HepG2 (cell line): Measurements from ENCODE around the gene HTRA2. TPM values are rescaled to one million over a fixed set of nuclear protein-coding genes. Genes with fewer than 3 reads are reported as not detected.

ENCODE experiments used
- ETV6 ChIP-seq: sonication (generic); formaldehyde crosslinking; conservative IDR thresholded peaks from 2 replicates; pipeline ENCODE4 v1.4.0; 2020; ENCODE audit warnings: missing genetic modification reagents
- HIVEP1 ChIP-seq: sonication (generic); formaldehyde crosslinking; IDR thresholded peaks from 2 replicates; pipeline ENCODE4 v1.4.0; 2020; ENCODE audit warnings: mild to moderate bottlenecking, missing genetic modification reagents
- IKZF5 ChIP-seq: IDR thresholded peaks from 2 replicates; pipeline ENCODE4 v1.6.1; 2018; ENCODE audit warnings: missing genetic modification reagents, mild to moderate bottlenecking, missing compliant biosample characterization
- KDM2A ChIP-seq: sonication (generic); formaldehyde crosslinking; IDR thresholded peaks from 2 replicates; pipeline ENCODE4 v1.4.0; 2020; ENCODE audit warnings: low read depth, missing genetic modification reagents, borderline replicate concordance
- MED1 ChIP-seq: sonication (generic); formaldehyde crosslinking; IDR thresholded peaks from 2 replicates; pipeline ENCODE4 v1.4.0; 2020; ENCODE audit warnings: missing genetic modification reagents
- MTERF4 ChIP-seq: sonication (generic); formaldehyde crosslinking; IDR thresholded peaks from 2 replicates; pipeline ENCODE4 v1.8.0; 2023; ENCODE audit warnings: mild to moderate bottlenecking, missing genetic modification reagents
- MXI1 ChIP-seq: IDR thresholded peaks from 3 replicates; pipeline ENCODE4 v1.6.1; 2012; ENCODE audit warnings: low read depth, low read length, inconsistent platforms, borderline replicate concordance
- NCOA2 ChIP-seq: sonication (generic); formaldehyde crosslinking; IDR thresholded peaks from 2 replicates; pipeline ENCODE4 v1.8.0; 2022; ENCODE audit warnings: inconsistent platforms
- PITX1 ChIP-seq: sonication (generic); formaldehyde crosslinking; IDR thresholded peaks from 2 replicates; pipeline ENCODE4 v1.5.1; 2020; ENCODE audit warnings: mild to moderate bottlenecking, missing genetic modification reagents
- REL ChIP-seq: sonication (generic); formaldehyde crosslinking; conservative IDR thresholded peaks from 2 replicates; pipeline ENCODE4 v1.8.0; 2022; ENCODE audit warnings: mild to moderate bottlenecking, missing genetic modification reagents, moderate library complexity
- RFXAP ChIP-seq: sonication (generic); formaldehyde crosslinking; IDR thresholded peaks from 2 replicates; pipeline ENCODE4 v1.4.0; 2020; ENCODE audit warnings: missing genetic modification reagents, borderline replicate concordance
- SALL2 ChIP-seq: sonication (generic); formaldehyde crosslinking; IDR thresholded peaks from 2 replicates; pipeline ENCODE4 v1.8.1; 2023; ENCODE audit warnings: mild to moderate bottlenecking, missing genetic modification reagents, inconsistent platforms
- ZNF124 ChIP-seq: sonication (generic); formaldehyde crosslinking; IDR thresholded peaks from 2 replicates; pipeline ENCODE4 v1.4.0; 2020; ENCODE audit warnings: missing genetic modification reagents
- ZNF317 ChIP-seq: sonication (generic); formaldehyde crosslinking; IDR thresholded peaks from 2 replicates; pipeline ENCODE4 v1.5.0; 2020; ENCODE audit warnings: mild to moderate bottlenecking, missing genetic modification reagents
- ZNF646 ChIP-seq: sonication (generic); formaldehyde crosslinking; IDR thresholded peaks from 2 replicates; pipeline ENCODE4 v1.9.0; 2021; ENCODE audit warnings: mild to moderate bottlenecking, missing genetic modification reagents
- ZNF691 ChIP-seq: sonication (generic); formaldehyde crosslinking; IDR thresholded peaks from 2 replicates; pipeline ENCODE4 v1.4.0; 2020; ENCODE audit warnings: missing genetic modification reagents, low read depth, mild to moderate bottlenecking, borderline replicate concordance
- polyA plus RNA-seq, 8 experiments: library from polyadenylated mRNA; depleted of rRNA in 3 of 8; stranded (reverse) in 7 of 8; unstranded in 1 of 8; fragments of >200 nt; fragmentation: Illumina TruSeq in 4 of 8; extraction: Trizol in 4 of 8; gene quantifications; 2 replicates each; pipeline versions ENCODE4 v1.2.1 to v1.2.3, GENCODE V29; 2011 to 2016; ENCODE audit warnings: low read depth in 4 of 8, missing spikeins in 1 of 8, mixed read lengths in 1 of 8; ENCODE audit not compliant: insufficient read depth in 1 of 8
- total RNA-seq, 5 experiments: library from RNA; depleted of rRNA; stranded (reverse); fragments of >200 nt; fragmentation: Illumina TruSeq; extraction: Trizol; gene quantifications; 2 replicates each; pipeline ENCODE4 v1.2.3, GENCODE V29; 2016; ENCODE audit warnings: low read depth in 1 of 5
- TF ChIP-seq, protein P1 (sequence below): sonication (generic); formaldehyde crosslinking; IDR thresholded peaks from 2 replicates; pipeline ENCODE4 v1.4.0; 2020; ENCODE audit warnings: missing genetic modification reagents

Gene HTRA2
- total and polyA plus RNA-seq, 2 of the 13 experiments (the other 11 are each of a cell fraction or from before 2014, with no cell fraction given): 47.7 to 50.3 TPM

GRCh38 chr2:74496997-74497776 is 32.5 kb upstream of the HTRA2 start (continued):
- TF ChIP-seq, protein P1, sequence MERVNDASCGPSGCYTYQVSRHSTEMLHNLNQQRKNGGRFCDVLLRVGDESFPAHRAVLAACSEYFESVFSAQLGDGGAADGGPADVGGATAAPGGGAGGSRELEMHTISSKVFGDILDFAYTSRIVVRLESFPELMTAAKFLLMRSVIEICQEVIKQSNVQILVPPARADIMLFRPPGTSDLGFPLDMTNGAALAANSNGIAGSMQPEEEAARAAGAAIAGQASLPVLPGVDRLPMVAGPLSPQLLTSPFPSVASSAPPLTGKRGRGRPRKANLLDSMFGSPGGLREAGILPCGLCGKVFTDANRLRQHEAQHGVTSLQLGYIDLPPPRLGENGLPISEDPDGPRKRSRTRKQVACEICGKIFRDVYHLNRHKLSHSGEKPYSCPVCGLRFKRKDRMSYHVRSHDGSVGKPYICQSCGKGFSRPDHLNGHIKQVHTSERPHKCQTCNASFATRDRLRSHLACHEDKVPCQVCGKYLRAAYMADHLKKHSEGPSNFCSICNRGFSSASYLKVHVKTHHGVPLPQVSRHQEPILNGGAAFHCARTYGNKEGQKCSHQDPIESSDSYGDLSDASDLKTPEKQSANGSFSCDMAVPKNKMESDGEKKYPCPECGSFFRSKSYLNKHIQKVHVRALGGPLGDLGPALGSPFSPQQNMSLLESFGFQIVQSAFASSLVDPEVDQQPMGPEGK: peak; percentile 70; the same call in 1 of the 2 replicates
- TF ChIP-seq ZNF124 (CRISPR knock-in tag): no peak
- 0 out of 2 replicates have a peak, but pooled peaks have one; percentile 32 for TF ChIP-seq REL (CRISPR knock-in tag)
- TF ChIP-seq ETV6 (CRISPR knock-in tag): 0 out of 2 replicates have a peak, but pooled peaks have one; percentile 36
- no peak for TF ChIP-seq SALL2 (CRISPR knock-in tag)
- TF ChIP-seq MTERF4 (CRISPR knock-in tag): peak; percentile 54; the same call in 1 of the 2 replicates
- peak; percentile 61; the same call in 2 of the 3 replicates for TF ChIP-seq MXI1
- no peak for TF ChIP-seq ZNF646 (CRISPR knock-in tag)
- peak; percentile 81 for TF ChIP-seq PITX1 (CRISPR knock-in tag)
- TF ChIP-seq HIVEP1: 0 out of 2 replicates have a peak, but pooled peaks have one; percentile 50
- peak; percentile 73; the same call in 1 of the 2 replicates for TF ChIP-seq NCOA2 (CRISPR knock-in tag)
- 0 out of 2 replicates have a peak, but pooled peaks have one; percentile 32 for TF ChIP-seq ZNF691 (CRISPR knock-in tag)
- peak; percentile 8; the same call in 1 of the 2 replicates for TF ChIP-seq IKZF5 (CRISPR knock-in tag)
- TF ChIP-seq KDM2A: no peak
- TF ChIP-seq RFXAP (CRISPR knock-in tag): no peak
- 0 out of 2 replicates have a peak, but pooled peaks have one; percentile 30 for TF ChIP-seq ZNF317 (CRISPR knock-in tag)
- peak; percentile 62; the same call in 1 of the 2 replicates for TF ChIP-seq MED1
